Left renal pelvis (tissue), 4 donors: ENCODE data around the gene FZD8. TPM values are rescaled to one million over a fixed set of nuclear protein-coding genes. Genes with fewer than 3 reads are reported as not detected.
"Not testable (repeated sequence)": the region's sequence is repeated elsewhere in the genome, so short reads cannot be mapped to it uniquely, and the experiment has no call there.

Experiments used
- DNase-seq, 4 donors: peaks; one replicate each; pipeline ENCODE4 v3.0.0-alpha.2; 2013; ENCODE audit warnings: low read depth in 4 of 4, low spot score in 3 of 4
- polyA plus RNA-seq, 4 donors: library from polyadenylated mRNA; unstranded; fragments of 120-200 nt; gene quantifications; one replicate each; pipeline ENCODE4 v1.2.1, GENCODE V29; 2013; ENCODE audit not compliant: insufficient read length in 4 of 4

FZD8 gene
- 10 to 100 TPM; 12.4 to 35.1 (median 14.0) TPM for polyA plus RNA-seq

- peak; percentile 85 to 89 (median 87) for DNase-seq
These were observed at the start of gene FZD8 for GRCh38 chr10:35642035-35642792. TSS of gene FZD8 (minus strand) at chr10:35642296. CDS start at chr10:35641429, 867 bp downstream.

GRCh38 chr10:35691522-35692236 is 49.6 kb upstream of the FZD8 start:
- no peak for DNase-seq

GRCh38 chr10:35690534-35690933 is 48.4 kb upstream of the FZD8 start:
- DNase-seq = no peak

- not testable (repeated sequence) for DNase-seq
These were observed 43.8 kb upstream of the FZD8 start for GRCh38 chr10:35685858-35686257.

- DNase-seq = peak in 2 of 4 donors; percentile 18 to 22
These were observed 43.3 kb upstream of the FZD8 start for GRCh38 chr10:35685402-35685801.

- DNase-seq = no peak
These were observed 42.5 kb upstream of the FZD8 start for GRCh38 chr10:35684586-35684985.

- no peak for DNase-seq
These were observed 33.8 kb upstream of the FZD8 start for GRCh38 chr10:35675846-35676245.

- DNase-seq = no peak
These were observed 32.7 kb upstream of the FZD8 start for GRCh38 chr10:35674843-35675242.

GRCh38 chr10:35668865-35669650 is 27.0 kb upstream of the FZD8 start:
- DNase-seq = no peak

- DNase-seq = no peak
These were observed 25.9 kb upstream of the FZD8 start for GRCh38 chr10:35667971-35668370.

- DNase-seq = no peak
These were observed 25.3 kb upstream of the FZD8 start for GRCh38 chr10:35667270-35667889.

GRCh38 chr10:35661236-35661635 is 19.1 kb upstream of the FZD8 start:
- DNase-seq = no peak

GRCh38 chr10:35659456-35659855 is 17.4 kb upstream of the FZD8 start:
- DNase-seq = no peak

- no peak for DNase-seq
These were observed 15.5 kb upstream of the FZD8 start for GRCh38 chr10:35657621-35658020.

- no peak for DNase-seq
These were observed 10.7 kb upstream of the FZD8 start for GRCh38 chr10:35652824-35653223.

GRCh38 chr10:35650894-35651293 is 8.8 kb upstream of the FZD8 start:
- no peak for DNase-seq

GRCh38 chr10:35644050-35644950 is 2.2 kb upstream of the FZD8 start:
- DNase-seq = no peak

GRCh38 chr10:35643151-35644049 is 1.3 kb upstream of the FZD8 start:
- DNase-seq = no peak

GRCh38 chr10:35642793-35643114 is 658 bp upstream of the FZD8 start:
- DNase-seq = no peak
